Measurements from ENCODE around the gene GNAI3.

DNA sequence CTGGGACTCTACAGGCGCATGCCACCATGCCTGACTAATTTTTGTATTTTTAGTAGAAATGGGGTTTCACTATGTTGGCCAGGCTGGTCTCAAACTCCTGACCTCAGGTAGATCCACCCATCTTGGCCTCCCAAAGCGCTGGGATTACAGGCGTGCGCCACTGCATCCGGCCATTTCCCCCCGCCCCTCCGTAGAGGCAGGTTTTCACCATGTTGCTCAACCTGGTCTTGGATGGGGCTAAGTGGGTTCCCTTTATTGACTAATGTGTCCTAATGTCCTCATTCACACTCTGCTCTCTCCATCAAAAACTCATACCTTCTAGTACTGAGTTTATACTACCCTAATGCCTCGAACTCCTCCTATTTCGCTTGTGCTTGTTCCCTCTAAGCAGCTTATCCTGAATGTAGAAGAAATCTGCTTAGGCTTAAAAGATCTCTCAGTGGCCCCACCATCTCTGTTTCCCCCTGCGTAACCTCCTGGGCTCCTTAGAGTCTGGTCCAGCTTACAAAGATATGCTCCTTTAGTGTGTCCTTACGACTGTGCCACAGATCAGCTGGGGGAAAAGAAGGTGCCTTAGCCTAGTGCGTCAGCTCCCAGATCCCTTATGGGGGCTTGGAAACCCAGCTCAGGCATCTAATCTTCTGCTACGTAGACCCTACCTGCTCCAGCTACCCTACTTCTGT is 63.0 kb downstream of the GNAI3 start:
- TF ChIP-seq, protein P1, sequence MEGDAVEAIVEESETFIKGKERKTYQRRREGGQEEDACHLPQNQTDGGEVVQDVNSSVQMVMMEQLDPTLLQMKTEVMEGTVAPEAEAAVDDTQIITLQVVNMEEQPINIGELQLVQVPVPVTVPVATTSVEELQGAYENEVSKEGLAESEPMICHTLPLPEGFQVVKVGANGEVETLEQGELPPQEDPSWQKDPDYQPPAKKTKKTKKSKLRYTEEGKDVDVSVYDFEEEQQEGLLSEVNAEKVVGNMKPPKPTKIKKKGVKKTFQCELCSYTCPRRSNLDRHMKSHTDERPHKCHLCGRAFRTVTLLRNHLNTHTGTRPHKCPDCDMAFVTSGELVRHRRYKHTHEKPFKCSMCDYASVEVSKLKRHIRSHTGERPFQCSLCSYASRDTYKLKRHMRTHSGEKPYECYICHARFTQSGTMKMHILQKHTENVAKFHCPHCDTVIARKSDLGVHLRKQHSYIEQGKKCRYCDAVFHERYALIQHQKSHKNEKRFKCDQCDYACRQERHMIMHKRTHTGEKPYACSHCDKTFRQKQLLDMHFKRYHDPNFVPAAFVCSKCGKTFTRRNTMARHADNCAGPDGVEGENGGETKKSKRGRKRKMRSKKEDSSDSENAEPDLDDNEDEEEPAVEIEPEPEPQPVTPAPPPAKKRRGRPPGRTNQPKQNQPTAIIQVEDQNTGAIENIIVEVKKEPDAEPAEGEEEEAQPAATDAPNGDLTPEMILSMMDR (IDR thresholded peaks at IDR 0.05 in 2 of 3, conservative IDR thresholded peaks at IDR 0.05 in 1 of 3; ENCODE audit: control insufficient read depth in 2 of 3, extremely low read depth in 1 of 3, insufficient read depth in 1 of 3, low read depth in 3 of 3, low read length in 3 of 3) = no peak
- TF ChIP-seq TAF1 (IDR thresholded peaks at IDR 0.05; ENCODE audit: borderline replicate concordance, low read depth, low read length) (no peak), NFIC (IDR thresholded peaks at IDR 0.05; ENCODE audit: low read depth, low read length) (no peak), SREBF2 (IDR thresholded peaks at IDR 0.05; ENCODE audit: low read length) (no peak), SMC3 (IDR thresholded peaks at IDR 0.05; ENCODE audit: borderline replicate concordance, low read length) (no peak), BACH1 (IDR thresholded peaks at IDR 0.05; ENCODE audit: borderline replicate concordance) (no peak), BHLHE40 (IDR thresholded peaks at IDR 0.05; ENCODE audit: borderline replicate concordance in 1 of 2, low read depth in 2 of 2, low read length in 1 of 2) (no peak), NRF1 (conservative IDR thresholded peaks at IDR 0.05; ENCODE audit: low read depth, low read length) (no peak), POLR2A (IDR thresholded peaks at IDR 0.05; ENCODE audit: low read depth, low read length) (no peak)
- TF ChIP-seq, protein P2, sequence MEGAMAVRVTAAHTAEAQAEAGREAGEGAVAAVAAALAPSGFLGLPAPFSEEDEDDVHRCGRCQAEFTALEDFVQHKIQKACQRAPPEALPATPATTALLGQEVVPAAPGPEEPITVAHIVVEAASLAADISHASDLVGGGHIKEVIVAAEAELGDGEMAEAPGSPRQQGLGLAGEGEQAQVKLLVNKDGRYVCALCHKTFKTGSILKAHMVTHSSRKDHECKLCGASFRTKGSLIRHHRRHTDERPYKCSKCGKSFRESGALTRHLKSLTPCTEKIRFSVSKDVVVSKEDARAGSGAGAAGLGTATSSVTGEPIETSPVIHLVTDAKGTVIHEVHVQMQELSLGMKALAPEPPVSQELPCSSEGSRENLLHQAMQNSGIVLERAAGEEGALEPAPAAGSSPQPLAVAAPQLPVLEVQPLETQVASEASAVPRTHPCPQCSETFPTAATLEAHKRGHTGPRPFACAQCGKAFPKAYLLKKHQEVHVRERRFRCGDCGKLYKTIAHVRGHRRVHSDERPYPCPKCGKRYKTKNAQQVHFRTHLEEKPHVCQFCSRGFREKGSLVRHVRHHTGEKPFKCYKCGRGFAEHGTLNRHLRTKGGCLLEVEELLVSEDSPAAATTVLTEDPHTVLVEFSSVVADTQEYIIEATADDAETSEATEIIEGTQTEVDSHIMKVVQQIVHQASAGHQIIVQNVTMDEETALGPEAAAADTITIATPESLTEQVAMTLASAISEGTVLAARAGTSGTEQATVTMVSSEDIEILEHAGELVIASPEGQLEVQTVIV (IDR thresholded peaks at IDR 0.05; ENCODE audit: borderline replicate concordance, partially characterized antibody) = no peak
